Measurements from ENCODE around the gene STK40.

Gene STK40

GRCh38 chr1:36341626-36342320 is 44.0 kb downstream of the STK40 start:
- no peak for DNase-seq

- DNase-seq = no peak
Measured at GRCh38 chr1:36339615-36340014, 46.1 kb downstream of the STK40 start.

GRCh38 chr1:36339215-36339614 is 46.5 kb downstream of the STK40 start:
- DNase-seq = no peak

- no peak for DNase-seq
Measured at GRCh38 chr1:36337830-36338229, 47.9 kb downstream of the STK40 start.

- no peak for DNase-seq
Measured at GRCh38 chr1:36330940-36331339, 54.8 kb downstream of the STK40 start.

- no peak for DNase-seq
Measured at GRCh38 chr1:36329817-36330216, 55.9 kb downstream of the STK40 start.

- peak; percentile 6 for DNase-seq
Measured at GRCh38 chr1:36328713-36329112, 57.0 kb downstream of the STK40 start.

GRCh38 chr1:36328088-36328480 is 57.6 kb downstream of the STK40 start:
- DNase-seq = no peak

GRCh38 chr1:36327421-36328087 is 58.2 kb downstream of the STK40 start:
- DNase-seq = no peak

- no peak for DNase-seq
Measured at GRCh38 chr1:36326499-36326898, 59.2 kb downstream of the STK40 start.

- no peak for DNase-seq
Measured at GRCh38 chr1:36324353-36324703, 61.4 kb downstream of the STK40 start.

GRCh38 chr1:36323636-36324352 is 61.9 kb downstream of the STK40 start, which contains the start of gene EVA1B:
TSS of gene EVA1B (minus strand) at chr1:36323645. CDS start at chr1:36323037, 608 bp downstream.
- DNase-seq = no peak

- DNase-seq = no peak
Measured at GRCh38 chr1:36322786-36323635, 62.7 kb downstream of the STK40 start.

GRCh38 chr1:36322041-36322785 is 63.5 kb downstream of the STK40 start:
- no peak for DNase-seq

- no peak for DNase-seq
Measured at GRCh38 chr1:36321119-36321951, 64.4 kb downstream of the STK40 start.

GRCh38 chr1:36320767-36321118 is 65.0 kb downstream of the STK40 start:
- DNase-seq = no peak

GRCh38 chr1:36320291-36320761 is 65.4 kb downstream of the STK40 start:
- DNase-seq = no peak

GRCh38 chr1:36309397-36309796 is 76.3 kb downstream of the STK40 start:
- DNase-seq = no peak

- no peak for DNase-seq
Measured at GRCh38 chr1:36307601-36308330, 78.0 kb downstream of the STK40 start.

- peak; percentile 84 for DNase-seq
Measured at GRCh38 chr1:36306902-36307456, 78.7 kb downstream of the STK40 start.
